SK-N-SH (cell line): ENCODE measurements around the gene NPAS3. TPM values are rescaled to one million over a fixed set of nuclear protein-coding genes. Genes with fewer than 3 reads are reported as not detected.

Source experiments
- CTCF ChIA-PET: fragments of 300-600, 350-600 bp; formaldehyde crosslinking; extraction: SDS; loops from one replicate; lab custom pipeline; 2021; lab: Yijun Ruan, JAX
- POLR2A ChIA-PET: fragments of 350-600 bp; sonication (Branson Sonifier 250); formaldehyde crosslinking; extraction: SDS; loops from one replicate; lab custom pipeline; 2020; ENCODE audit warnings: antibody characterized with exemption, inconsistent platforms; lab: Yijun Ruan, JAX
- DNase-seq: peaks from one replicate; pipeline ENCODE4 v3.0.0; 2012
- H2AFZ ChIP-seq: fragments of 200-600 bp; sonication (generic); 2 replicates; pipeline ENCODE4 v1.8.1; 2016; ENCODE audit warnings: antibody characterized with exemption, mild to moderate bottlenecking, low read depth
- H3F3A ChIP-seq: fragments of 200-600 bp; sonication (generic); replicated peaks from 2 replicates; pipeline ENCODE3; 2016; ENCODE audit warnings: antibody characterized with exemption, mild to moderate bottlenecking; ENCODE audit not compliant: insufficient read depth
- H3K27ac ChIP-seq, 2 experiments: fragments of 200-500 bp in 1 of 2; fragments of 200-600 bp in 1 of 2; sonication (Bioruptor generic) in 1 of 2; sonication (generic), shearing (Covaris generic) in 1 of 2; 2 replicates each; pipeline versions ENCODE4 v1.5.1 to v1.6.1; 2014 to 2016; ENCODE audit warnings: low read depth in 2 of 2, inconsistent platforms in 1 of 2, low read length in 1 of 2, mild to moderate bottlenecking in 1 of 2, mixed read lengths in 1 of 2
- H3K27me3 ChIP-seq: fragments of 200-600 bp; sonication (generic), shearing (Covaris generic); 2 replicates; pipeline ENCODE4 v1.6.1; 2016; ENCODE audit warnings: mixed run types; ENCODE audit not compliant: insufficient read depth
- H3K36me3 ChIP-seq, 2 experiments: fragments of 200-500 bp in 1 of 2; fragments of 200-600 bp in 1 of 2; sonication (Bioruptor generic) in 1 of 2; sonication (generic) in 1 of 2; replicated peaks in 1 of 2; 2 replicates each; pipeline versions ENCODE3 to v1.5.1; 2014 to 2016; ENCODE audit warnings: low read length in 1 of 2, mild to moderate bottlenecking in 1 of 2; ENCODE audit not compliant: insufficient read depth in 2 of 2, control insufficient read depth in 1 of 2
- H3K4me1 ChIP-seq, 2 experiments: fragments of 200-500 bp in 1 of 2; fragments of 200-600 bp in 1 of 2; sonication (Bioruptor generic) in 1 of 2; sonication (generic), shearing (Covaris generic) in 1 of 2; 2 replicates each; pipeline versions ENCODE4 v1.5.1 to v1.6.1; 2014 to 2016; ENCODE audit warnings: low read depth in 1 of 2, low read length in 1 of 2, mixed run types in 1 of 2; ENCODE audit not compliant: insufficient read depth in 2 of 2, control insufficient read depth in 1 of 2
- H3K4me2 ChIP-seq: fragments of 200-600 bp; sonication (generic), shearing (Covaris generic); 2 replicates; pipeline ENCODE4 v1.6.1; 2017; ENCODE audit warnings: mixed run types
- H3K4me3 ChIP-seq, 2 experiments: fragments of 200-500 bp in 1 of 2; fragments of 200-600 bp in 1 of 2; sonication (Bioruptor generic) in 1 of 2; sonication (generic), shearing (Covaris generic) in 1 of 2; 2 replicates each; pipeline versions ENCODE4 v1.5.1 to v1.8.1; 2014 to 2016; ENCODE audit warnings: low read depth in 2 of 2, inconsistent platforms in 1 of 2, low read length in 1 of 2, mild to moderate bottlenecking in 1 of 2, mixed read lengths in 1 of 2, moderate library complexity in 1 of 2
- H3K79me2 ChIP-seq: fragments of 200-600 bp; sonication (generic); 2 replicates; pipeline ENCODE4 v1.8.1; 2017; ENCODE audit warnings: mild to moderate bottlenecking; ENCODE audit not compliant: insufficient read depth
- H3K9ac ChIP-seq: fragments of 200-600 bp; sonication (generic); 2 replicates; pipeline ENCODE4 v1.6.1; 2017; ENCODE audit warnings: mixed run types
- H3K9me2 ChIP-seq: fragments of 200-600 bp; sonication (generic); 2 replicates; pipeline ENCODE4 v1.6.1; 2017; ENCODE audit warnings: mixed run types
- H3K9me3 ChIP-seq: fragments of 200-600 bp; sonication (generic); 2 replicates; pipeline ENCODE4 v1.6.1; 2017; ENCODE audit warnings: mixed run types, mild to moderate bottlenecking, moderate library complexity
- H4K20me1 ChIP-seq: fragments of 200-600 bp; sonication (generic); 2 replicates; pipeline ENCODE4 v1.6.1; 2017; ENCODE audit warnings: mild to moderate bottlenecking, mixed run types; ENCODE audit not compliant: insufficient read depth
- CHD2 ChIP-seq: fragments of 150-350 bp; IDR thresholded peaks from 2 replicates; pipeline ENCODE4 v1.6.1; 2018; ENCODE audit warnings: low read length; ENCODE audit not compliant: partially characterized antibody
- CTCF ChIP-seq: fragments of 200-600 bp; sonication (generic); IDR thresholded peaks from 2 replicates; pipeline ENCODE4 v1.6.1; 2017; ENCODE audit warnings: antibody characterized with exemption, mild to moderate bottlenecking, moderate library complexity
- EZH2phosphoT487 ChIP-seq: fragments of 200-600 bp; sonication (generic); IDR thresholded peaks from 2 replicates; pipeline ENCODE4 v1.6.1; 2017; ENCODE audit warnings: low read depth, mixed run types, mild to moderate bottlenecking, antibody characterized with exemption, moderate library complexity, borderline replicate concordance
- FOSL2 ChIP-seq: IDR thresholded peaks from 2 replicates; pipeline ENCODE4 v1.4.0; 2012; ENCODE audit warnings: low read depth, mild to moderate bottlenecking, moderate library complexity, borderline replicate concordance
- FOXM1 ChIP-seq: IDR thresholded peaks from 2 replicates; pipeline ENCODE4 v1.4.0; 2012; ENCODE audit warnings: low read depth, mild to moderate bottlenecking
- JUND ChIP-seq: IDR thresholded peaks from 2 replicates; pipeline ENCODE4 v1.4.0; 2012
- MAX ChIP-seq: IDR thresholded peaks from 2 replicates; pipeline ENCODE4 v1.4.0; 2012; ENCODE audit warnings: low read depth
- MEF2A ChIP-seq: IDR thresholded peaks from 2 replicates; pipeline ENCODE4 v1.4.0; 2012; ENCODE audit warnings: low read depth, borderline replicate concordance
- MXI1 ChIP-seq: IDR thresholded peaks from 2 replicates; pipeline ENCODE4 v1.6.1; 2012; ENCODE audit warnings: mild to moderate bottlenecking, low read depth, low read length, improper control_type of control experiment
- NFIC ChIP-seq: IDR thresholded peaks from 2 replicates; pipeline ENCODE4 v1.4.0; 2012; ENCODE audit warnings: borderline replicate concordance
- NRF1 ChIP-seq: IDR thresholded peaks from 2 replicates; pipeline ENCODE4 v1.6.1; 2012; ENCODE audit warnings: low read depth, mild to moderate bottlenecking, low read length
- PBX3 ChIP-seq: IDR thresholded peaks from 2 replicates; pipeline ENCODE4; 2012
- RFX5 ChIP-seq: IDR thresholded peaks from 2 replicates; pipeline ENCODE4 v1.6.1; 2012; ENCODE audit warnings: mild to moderate bottlenecking, improper control_type of control experiment, low read length
- RXRA ChIP-seq: IDR thresholded peaks from 2 replicates; pipeline ENCODE4 v1.4.0; 2012; ENCODE audit warnings: low read depth, mild to moderate bottlenecking, borderline replicate concordance
- SIN3A ChIP-seq: IDR thresholded peaks from 2 replicates; pipeline ENCODE4 v1.6.1; 2012; ENCODE audit warnings: low read depth, mild to moderate bottlenecking, low read length, moderate library complexity, borderline replicate concordance
- SMC3 ChIP-seq: IDR thresholded peaks from 2 replicates; pipeline ENCODE4 v1.6.1; 2012; ENCODE audit warnings: low read depth, low read length, improper control_type of control experiment
- TCF12 ChIP-seq: IDR thresholded peaks from 2 replicates; pipeline ENCODE4 v1.4.0; 2012
- TEAD4 ChIP-seq: IDR thresholded peaks from 2 replicates; pipeline ENCODE4 v1.4.0; 2012; ENCODE audit warnings: mild to moderate bottlenecking, borderline replicate concordance; ENCODE audit not compliant: insufficient read depth
- USF1 ChIP-seq: IDR thresholded peaks from 2 replicates; pipeline ENCODE4 v1.4.0; 2012; ENCODE audit warnings: low read depth, borderline replicate concordance
- YY1 ChIP-seq: IDR thresholded peaks from 2 replicates; pipeline ENCODE4 v1.4.0; 2012; ENCODE audit warnings: low read depth, mild to moderate bottlenecking
- ZBTB33 ChIP-seq: IDR thresholded peaks from 2 replicates; pipeline ENCODE4 v1.4.0; 2012; ENCODE audit warnings: low read depth, borderline replicate concordance
- WGBS: methylation state at CpG from one replicate; pipeline ENCODE4 v1.1.6; 2017; ENCODE audit warnings: low lambda C conversion rate; 5-methylcytosine and 5-hydroxymethylcytosine counted together
- polyA plus RNA-seq, 3 experiments: library from polyadenylated mRNA; depleted of rRNA; stranded (reverse); fragments of >200 nt; gene quantifications; 2 replicates each; pipeline ENCODE4 v1.2.3, GENCODE V29; 2012

NPAS3 gene
- polyA plus RNA-seq, 1 of the 3 experiments (the other 2 are of a cell fraction): 4.3 TPM

- Histone ChIP-seq H3F3A (no peaks in the 10 kb centered on the region), H3K27me3 (no peaks in the 10 kb centered on the region), H3K9ac (no peak overlapping the region), H3K9me2 (no peaks in the 10 kb centered on the region), H3K27ac (no peak overlapping the region), H4K20me1 (no peaks in the 10 kb centered on the region), H3K4me2 (no peak overlapping the region), H2AFZ (no peak overlapping the region), H3K79me2 (no peaks in the 10 kb centered on the region), H3K36me3 (no peaks in the 10 kb centered on the region), H3K9me3 (no peaks in the 10 kb centered on the region), H3K4me3 (no peak overlapping the region), H3K4me1 (no peaks in the 10 kb centered on the region)
- POLR2A ChIA-PET: no interaction called here
- TF ChIP-seq PBX3 (no peak), TCF12 (no peak), MXI1 (no peak), MEF2A (no peak), YY1 (no peak), FOSL2 (no peak), FOXM1 (no peak), EZH2phosphoT487 (no peak), RFX5 (no peak), MAX (no peak), CHD2 (no peak), JUND (no peak)
- DNase-seq: no peak
- CTCF ChIA-PET: interaction anchor here (0.6 kb wide), 1 partner anchor 148 kb away, joined by 3 read pairs; no protein-coding TSS in a partner anchor
- 61% methylated on average over 1 of the region's 1 CpG for WGBS
Observed at GRCh38 chr14:33073023-33073422, 134.3 kb downstream of the NPAS3 start.

- Histone ChIP-seq H3K27ac (no peak overlapping the region), H4K20me1 (no peaks in the 10 kb centered on the region), H2AFZ (no peak overlapping the region), H3K9me2 (no peaks in the 10 kb centered on the region), H3K4me3 (no peak overlapping the region), H3K4me2 (no peak overlapping the region), H3F3A (no peaks in the 10 kb centered on the region), H3K4me1 (no peaks in the 10 kb centered on the region), H3K79me2 (no peaks in the 10 kb centered on the region), H3K9me3 (no peaks in the 10 kb centered on the region), H3K36me3 (no peaks in the 10 kb centered on the region), H3K27me3 (no peaks in the 10 kb centered on the region), H3K9ac (no peak overlapping the region)
- no peak for DNase-seq
- POLR2A ChIA-PET: no interaction called here
- CTCF ChIA-PET: no interaction called here
- WGBS: 85% methylated on average over 1 of the region's 1 CpG
- no peak for TF ChIP-seq USF1
- TF ChIP-seq JUND: no peak
- no peak for TF ChIP-seq TEAD4
- TF ChIP-seq MXI1: no peak
- TF ChIP-seq YY1: no peak
- no peak for TF ChIP-seq RFX5
- no peak for TF ChIP-seq CTCF
- no peak for TF ChIP-seq SIN3A
- no peak for TF ChIP-seq RXRA
- no peak for TF ChIP-seq ZBTB33
- no peak for TF ChIP-seq NRF1
- no peak for TF ChIP-seq NFIC
- no peak for TF ChIP-seq PBX3
- no peak for TF ChIP-seq SMC3
- no peak for TF ChIP-seq MEF2A
Observed at GRCh38 chr14:33081259-33081658, 142.6 kb downstream of the NPAS3 start.
